DMS79 (cell line): ENCODE results near the gene FEN1.

Experiments used
- DNase-seq: peaks from one replicate; lab custom pipeline; 2025; lab: John Stamatoyannopoulos, UW

FEN1 gene

DNA sequence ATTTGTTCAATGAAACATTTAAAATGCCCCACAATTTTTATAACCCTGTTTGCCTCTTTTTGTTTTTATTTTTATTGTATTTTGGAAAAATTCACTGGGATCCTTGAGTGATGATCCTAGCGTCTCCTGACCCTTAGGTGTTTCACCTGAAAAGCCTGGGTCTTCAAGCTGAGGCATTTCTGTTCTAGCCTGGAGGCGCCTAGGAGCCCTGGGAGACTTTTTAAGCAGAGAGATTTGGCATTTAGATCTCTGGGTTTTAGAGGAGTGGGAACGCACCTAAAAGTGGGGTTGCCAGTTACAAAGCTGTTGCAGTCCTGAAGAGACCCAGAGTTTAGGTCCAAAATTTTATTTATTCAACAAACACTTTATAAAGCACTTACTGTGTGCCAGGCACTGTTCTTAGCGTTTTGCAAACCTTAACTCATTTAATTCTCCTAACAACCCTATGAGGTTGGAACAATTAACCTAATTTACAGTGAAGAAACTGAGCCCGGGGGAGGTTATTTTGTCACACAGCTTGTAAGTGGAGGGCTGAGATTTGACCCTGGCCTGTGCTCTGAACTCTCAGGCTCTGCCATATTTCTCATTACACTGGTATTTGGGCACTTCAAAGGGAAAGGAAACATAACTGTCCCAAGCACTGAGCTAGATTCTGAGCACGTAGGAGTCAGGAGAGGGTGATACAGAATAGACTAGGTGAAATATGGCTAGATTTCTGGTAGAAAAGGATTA lies 24.9 kb downstream of the FEN1 start:
- peak; percentile 25 for DNase-seq

- DNase-seq: no peak
Observed at GRCh38 chr11:61820174-61820573, 27.5 kb downstream of the FEN1 start.

DNA sequence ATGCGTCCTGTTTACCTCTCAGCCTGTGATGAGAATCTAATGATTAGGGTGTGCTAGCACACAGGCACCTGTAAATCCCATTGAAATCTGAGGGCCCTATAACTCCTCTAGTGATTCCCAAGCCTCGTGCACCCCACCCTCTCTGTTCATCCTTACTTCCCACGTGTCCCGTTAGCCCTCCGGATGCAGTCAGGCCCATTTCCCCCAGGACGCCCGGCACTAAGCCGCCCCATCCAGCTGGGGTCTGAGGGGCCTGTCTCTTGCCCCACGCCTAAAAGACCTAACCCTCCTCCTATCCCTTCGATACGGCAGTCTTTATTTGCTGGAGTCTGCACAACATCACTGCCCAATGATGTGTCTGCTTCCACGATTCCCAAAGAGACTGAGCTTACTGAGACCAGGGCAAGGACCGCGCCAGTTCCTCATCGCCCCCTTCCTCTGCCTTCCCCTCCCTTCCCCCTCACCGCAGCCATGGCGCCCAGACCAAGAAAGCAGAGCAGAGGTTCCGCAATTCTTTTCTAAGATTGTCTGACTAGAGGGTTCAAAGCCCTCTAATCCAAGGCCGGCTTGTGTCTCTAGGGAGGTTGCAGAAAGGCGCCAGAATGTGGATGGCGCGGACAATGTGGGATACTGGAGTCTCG lies 34.3 kb downstream of the FEN1 start:
- peak; percentile 50 for DNase-seq

DNA sequence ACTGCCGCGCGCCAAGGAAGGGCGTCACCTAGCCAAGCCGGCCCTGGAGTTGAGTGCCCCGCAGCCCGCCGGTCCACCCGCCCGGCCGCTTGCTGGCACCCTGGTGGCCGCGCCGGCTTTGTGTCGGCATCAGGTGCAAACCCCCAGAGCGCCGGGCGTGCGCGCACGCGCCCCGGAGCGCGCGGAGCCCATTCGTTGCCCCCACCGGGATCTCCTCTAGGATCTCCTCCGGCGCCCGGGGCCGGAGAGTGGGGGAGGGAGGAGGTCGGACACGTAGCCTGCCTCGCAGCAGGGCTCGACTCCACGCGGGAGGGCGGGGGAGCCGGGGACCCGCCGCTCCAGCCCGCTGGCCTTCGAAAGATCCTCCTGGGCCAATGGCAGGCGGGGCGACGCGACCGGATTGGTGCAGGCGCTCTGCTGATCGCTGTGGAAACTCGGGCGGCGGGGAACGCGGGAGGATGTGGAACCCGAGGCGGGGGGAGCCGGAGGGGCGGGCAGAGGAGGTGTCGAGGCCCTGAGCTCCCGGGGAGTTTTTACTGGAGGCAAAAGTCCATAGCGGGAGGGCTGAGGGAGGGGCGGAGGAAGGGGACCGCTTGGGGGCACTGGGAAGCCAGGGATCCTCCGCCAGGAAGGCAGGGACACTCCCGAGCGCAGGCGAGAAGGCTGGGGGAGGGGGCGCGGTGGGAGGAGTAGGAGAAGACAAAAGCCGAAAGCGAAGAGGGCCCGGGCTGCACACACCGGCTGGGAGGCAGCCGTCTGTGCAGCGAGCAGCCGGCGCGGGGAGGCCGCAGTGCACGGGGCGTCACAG lies 35.1 kb downstream of the FEN1 start, which contains the start of gene FADS2:
Gene FADS2, plus strand, starts transcription at position 730 of the 808 bp plus-strand sequence. CDS start 91 bp downstream, outside the sequence.
- peak; percentile 96 for DNase-seq

- DNase-seq: no peak
Observed at GRCh38 chr11:61828379-61828628, 35.6 kb downstream of the FEN1 start.

GRCh38 chr11:61828629-61829407 lies 36.1 kb downstream of the FEN1 start:
- DNase-seq: peak; percentile 25

DNA sequence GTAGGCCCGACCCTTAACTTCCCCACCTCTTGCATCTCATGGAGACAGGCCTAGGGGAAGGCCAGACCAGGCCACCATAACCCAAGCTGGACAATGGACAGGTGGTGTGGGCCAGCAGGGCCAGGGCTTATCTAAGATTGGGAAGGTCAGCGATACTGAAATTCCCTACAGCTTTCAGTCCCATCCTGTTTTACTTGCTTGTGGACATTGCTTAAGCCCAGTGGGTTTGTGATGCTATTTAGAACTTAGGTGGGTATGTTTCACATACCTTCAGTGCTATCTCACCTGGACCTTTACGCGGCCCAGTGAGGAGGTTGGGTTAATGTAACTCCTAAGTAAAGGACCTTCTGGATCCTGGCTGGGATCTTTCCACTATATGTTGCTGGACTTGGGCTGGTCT lies 37.1 kb downstream of the FEN1 start:
- no peak for DNase-seq

- DNase-seq: no peak
Observed at GRCh38 chr11:61830237-61831105, 37.8 kb downstream of the FEN1 start.

DNA sequence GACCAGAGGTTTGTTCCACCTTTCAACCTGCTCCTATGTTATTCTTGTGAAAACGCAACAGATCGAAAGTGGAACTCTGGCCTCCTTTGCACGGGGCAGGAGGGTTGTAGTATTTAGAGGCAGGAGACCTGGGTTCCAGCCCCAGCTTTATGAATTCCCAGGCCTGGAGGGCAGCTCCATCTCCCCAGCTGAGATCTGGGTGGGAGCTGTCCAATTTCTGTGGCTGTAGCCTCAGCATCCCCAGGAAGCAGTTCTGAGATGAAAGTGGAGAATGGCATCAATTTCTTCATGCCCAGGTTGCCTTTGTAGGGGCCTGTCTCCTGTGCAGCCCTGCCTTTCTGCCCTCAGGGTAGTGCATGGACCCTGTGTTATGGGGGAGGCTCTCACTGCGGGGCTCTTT lies 39.5 kb downstream of the FEN1 start:
- DNase-seq: no peak

DNA sequence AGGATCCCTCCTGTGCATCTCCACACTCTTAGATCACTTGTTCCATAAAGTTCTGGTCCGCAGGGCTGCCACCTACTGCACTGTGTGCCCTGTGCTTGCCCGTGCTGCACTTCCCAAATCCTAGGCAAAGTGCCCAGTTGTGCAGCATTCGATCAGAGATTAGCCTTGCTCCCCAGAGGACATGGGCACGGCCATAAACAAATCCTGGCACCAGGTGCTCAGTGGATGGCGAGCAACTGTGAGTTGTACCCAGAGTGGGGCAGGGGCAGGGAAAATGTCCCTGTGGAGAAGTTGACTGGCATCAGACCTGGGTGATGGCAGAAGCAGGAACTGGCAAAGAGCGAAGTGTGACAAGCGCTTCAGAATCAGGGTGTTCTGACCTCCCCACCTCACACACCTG lies 40.0 kb downstream of the FEN1 start:
- no peak for DNase-seq

GRCh38 chr11:61833471-61833870 lies 40.8 kb downstream of the FEN1 start:
- no peak for DNase-seq

GRCh38 chr11:61833926-61834277 lies 41.2 kb downstream of the FEN1 start:
- DNase-seq: no peak

DNA sequence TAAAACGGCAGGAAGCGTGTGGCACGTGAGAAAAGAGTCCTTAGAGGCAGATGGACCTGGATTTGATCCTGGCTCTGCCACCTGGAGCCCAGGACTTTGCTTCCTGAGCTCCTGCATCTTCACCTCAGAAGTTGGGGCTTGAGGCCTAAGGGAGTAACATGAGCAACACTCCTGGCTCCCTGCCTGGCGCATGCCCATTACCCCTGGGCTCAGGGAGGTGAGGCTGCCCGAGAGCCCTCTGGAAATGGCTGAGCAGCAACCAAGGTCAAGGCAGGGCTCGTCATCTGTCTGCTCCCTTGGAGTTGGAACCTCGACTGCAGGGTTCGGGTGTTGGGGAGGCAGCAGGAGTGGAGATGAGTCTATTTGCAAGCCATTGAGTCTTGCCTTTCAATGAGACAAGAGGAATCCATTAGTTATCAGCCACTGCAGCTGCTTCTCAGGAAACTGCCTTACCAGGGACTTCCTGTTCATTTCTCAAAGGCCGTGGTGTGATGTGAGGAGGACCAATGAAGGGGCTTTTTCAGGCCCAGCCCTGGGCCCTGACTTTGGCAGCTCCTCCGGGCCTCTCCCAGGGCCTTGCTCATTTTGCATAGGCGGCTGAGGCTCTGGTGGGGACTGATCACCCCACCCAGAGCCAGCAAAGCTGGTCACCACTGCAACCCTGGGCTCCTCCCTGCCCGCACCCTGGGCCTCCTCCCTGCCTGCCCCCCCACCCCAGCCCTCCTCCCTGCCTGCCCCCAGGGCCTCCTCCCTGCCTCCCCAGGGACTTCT lies 41.8 kb downstream of the FEN1 start:
- DNase-seq: peak; percentile 43

- DNase-seq: no peak
Observed at GRCh38 chr11:61836193-61836592, 43.5 kb downstream of the FEN1 start.

DNA sequence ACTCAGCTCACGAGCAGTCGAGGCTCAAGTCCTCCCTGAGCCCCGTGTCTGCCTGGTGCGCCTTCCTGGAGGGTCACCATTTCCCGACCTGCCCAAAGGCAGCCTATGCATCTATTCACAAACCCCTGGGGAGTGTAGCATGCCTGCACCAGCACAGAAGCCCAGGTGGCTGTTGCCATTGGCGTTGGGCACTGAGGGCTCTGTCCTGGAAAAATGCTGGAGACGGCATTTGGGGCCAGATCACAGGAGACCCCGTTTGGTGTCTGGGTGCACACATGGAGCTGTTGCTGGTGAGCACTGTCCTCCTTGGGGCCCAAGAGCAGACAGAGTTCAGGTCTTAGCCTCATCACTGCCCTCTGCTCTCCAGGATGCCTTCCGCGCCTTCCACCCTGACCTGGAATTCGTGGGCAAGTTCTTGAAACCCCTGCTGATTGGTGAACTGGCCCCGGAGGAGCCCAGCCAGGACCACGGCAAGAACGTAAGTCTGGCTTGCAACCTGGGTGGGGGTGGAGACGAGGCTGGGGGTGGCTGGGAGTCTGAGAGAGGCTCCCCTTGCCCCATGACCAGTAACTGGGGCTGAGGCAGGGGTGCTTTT lies 44.8 kb downstream of the FEN1 start:
- DNase-seq: no peak

DNA sequence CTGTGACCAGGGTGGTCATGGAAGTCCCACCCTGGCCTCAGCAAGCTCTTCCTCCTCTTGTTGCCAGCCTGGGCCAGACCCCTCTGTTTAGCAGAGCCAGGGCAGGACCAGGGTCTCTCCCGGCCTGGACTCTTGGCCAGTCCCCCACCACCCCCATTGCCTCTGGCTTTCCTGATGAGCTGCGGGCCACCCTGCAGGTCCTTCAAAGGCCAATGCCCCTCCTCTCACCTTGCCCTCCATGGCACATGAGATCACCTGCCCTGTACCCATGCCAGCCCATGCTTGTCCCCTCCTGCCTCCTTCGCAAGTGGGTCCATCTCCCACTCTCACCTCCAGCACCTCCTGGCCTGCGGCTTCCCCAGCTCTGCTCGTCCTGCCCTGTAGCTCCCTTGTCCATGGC lies 45.8 kb downstream of the FEN1 start:
- DNase-seq: no peak

GRCh38 chr11:61838921-61839320 lies 46.2 kb downstream of the FEN1 start:
- DNase-seq: no peak

DNA sequence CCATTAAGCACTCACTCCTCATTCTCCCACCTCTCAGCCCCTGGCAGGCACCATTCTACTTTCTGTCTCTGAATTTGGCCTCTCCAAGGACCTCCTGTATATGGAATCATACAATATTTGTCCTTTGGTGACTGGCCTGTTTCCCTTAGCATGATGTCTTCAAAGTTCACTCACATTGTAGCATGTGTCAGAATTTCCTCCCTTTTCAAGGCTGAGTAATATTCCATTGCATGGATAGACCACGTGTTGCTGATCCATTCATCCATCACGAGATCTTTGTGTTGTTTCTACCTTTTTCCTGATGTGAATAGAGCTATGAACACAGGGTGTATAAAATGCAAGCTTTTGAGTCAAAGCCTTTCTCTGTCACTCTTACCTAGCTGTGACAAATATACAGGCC lies 47.0 kb downstream of the FEN1 start:
- DNase-seq: no peak

DNA sequence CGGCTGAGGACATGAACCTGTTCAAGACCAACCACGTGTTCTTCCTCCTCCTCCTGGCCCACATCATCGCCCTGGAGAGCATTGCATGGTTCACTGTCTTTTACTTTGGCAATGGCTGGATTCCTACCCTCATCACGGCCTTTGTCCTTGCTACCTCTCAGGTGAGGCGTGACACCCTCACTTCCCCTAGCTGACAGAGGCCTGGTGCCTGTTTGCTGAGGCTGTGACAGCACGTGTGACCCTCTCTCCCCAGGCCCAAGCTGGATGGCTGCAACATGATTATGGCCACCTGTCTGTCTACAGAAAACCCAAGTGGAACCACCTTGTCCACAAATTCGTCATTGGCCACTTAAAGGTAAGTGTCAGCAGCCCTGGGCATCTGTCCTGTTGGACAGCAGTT lies 47.7 kb downstream of the FEN1 start:
- no peak for DNase-seq
